ENCODE results near the gene TMEM219. TPM values are rescaled to one million over a fixed set of nuclear protein-coding genes. Genes with fewer than 3 reads are reported as not detected.

Gene TMEM219
- total and polyA plus RNA-seq, 9 of the 15 experiments (the other 6 are each of a cell fraction or from before 2014, with no cell fraction given) = 35.3 to 62.8 (median 55.5) TPM

DNA sequence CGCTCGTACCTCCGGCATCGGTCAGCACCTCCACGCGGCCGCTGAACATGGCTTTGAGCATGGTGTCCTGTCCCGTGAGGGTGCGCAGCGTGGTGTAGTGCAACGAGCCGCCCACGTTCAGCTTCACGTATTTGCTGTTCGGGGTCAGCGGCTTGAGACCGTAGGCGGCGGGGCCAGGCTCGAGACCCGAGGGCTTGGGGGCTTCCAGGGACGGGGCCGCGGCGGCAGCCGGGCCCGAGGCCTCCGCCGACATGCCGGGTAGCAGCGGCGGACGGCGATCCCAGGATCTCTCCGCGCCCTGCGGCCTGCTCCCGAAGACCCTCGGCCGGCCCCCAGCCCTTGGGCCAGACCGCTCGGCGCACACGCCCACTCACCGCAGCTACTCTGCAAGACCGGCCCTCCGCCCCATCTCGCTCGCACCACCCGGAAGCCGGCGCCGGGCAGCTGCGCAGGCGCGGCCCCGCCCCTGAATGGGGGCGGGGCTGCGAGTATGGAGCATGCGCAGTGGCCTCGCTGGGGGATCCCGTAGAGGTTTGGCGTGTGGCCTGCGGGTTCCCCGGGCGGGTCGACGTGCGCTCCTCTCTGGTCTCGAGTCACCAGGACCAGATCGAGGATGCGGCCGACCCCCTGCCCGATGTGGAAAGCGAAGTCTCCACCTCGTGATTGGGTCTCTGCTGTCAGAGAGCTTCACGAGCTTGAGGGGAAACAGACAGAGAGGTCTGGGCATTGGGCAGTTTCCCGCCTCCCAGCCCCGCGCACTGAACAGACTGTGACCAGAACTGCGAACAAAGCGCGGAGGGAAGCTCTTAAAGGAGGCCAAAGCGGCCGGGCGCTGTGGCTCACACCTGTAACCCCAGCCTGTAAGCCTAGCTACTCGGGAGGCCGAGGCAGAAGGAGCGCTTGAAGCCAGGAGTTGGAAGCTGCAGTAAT, 35.8 kb upstream of the TMEM219 start, which contains the start of gene KCTD13 (continued):
- TF ChIP-seq, protein P1, sequence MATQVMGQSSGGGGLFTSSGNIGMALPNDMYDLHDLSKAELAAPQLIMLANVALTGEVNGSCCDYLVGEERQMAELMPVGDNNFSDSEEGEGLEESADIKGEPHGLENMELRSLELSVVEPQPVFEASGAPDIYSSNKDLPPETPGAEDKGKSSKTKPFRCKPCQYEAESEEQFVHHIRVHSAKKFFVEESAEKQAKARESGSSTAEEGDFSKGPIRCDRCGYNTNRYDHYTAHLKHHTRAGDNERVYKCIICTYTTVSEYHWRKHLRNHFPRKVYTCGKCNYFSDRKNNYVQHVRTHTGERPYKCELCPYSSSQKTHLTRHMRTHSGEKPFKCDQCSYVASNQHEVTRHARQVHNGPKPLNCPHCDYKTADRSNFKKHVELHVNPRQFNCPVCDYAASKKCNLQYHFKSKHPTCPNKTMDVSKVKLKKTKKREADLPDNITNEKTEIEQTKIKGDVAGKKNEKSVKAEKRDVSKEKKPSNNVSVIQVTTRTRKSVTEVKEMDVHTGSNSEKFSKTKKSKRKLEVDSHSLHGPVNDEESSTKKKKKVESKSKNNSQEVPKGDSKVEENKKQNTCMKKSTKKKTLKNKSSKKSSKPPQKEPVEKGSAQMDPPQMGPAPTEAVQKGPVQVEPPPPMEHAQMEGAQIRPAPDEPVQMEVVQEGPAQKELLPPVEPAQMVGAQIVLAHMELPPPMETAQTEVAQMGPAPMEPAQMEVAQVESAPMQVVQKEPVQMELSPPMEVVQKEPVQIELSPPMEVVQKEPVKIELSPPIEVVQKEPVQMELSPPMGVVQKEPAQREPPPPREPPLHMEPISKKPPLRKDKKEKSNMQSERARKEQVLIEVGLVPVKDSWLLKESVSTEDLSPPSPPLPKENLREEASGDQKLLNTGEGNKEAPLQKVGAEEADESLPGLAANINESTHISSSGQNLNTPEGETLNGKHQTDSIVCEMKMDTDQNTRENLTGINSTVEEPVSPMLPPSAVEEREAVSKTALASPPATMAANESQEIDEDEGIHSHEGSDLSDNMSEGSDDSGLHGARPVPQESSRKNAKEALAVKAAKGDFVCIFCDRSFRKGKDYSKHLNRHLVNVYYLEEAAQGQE (IDR thresholded peaks at IDR 0.05; ENCODE audit: borderline replicate concordance) = 0 out of 2 replicates have a peak, but pooled peaks have one; percentile 3
- TF ChIP-seq, protein P1 (CRISPR knock-in tag; IDR thresholded peaks at IDR 0.05; ENCODE audit: low read depth) = 0 out of 2 replicates have a peak, but pooled peaks have one; percentile 20
- TF ChIP-seq TAL1 (IDR thresholded peaks at IDR 0.05) = no peak
- no peak for TF ChIP-seq U2AF1 (optimal IDR thresholded peaks at IDR 0.05; ENCODE audit: low read depth, low read length)
- TF ChIP-seq ZNF431 (CRISPR knock-in tag; IDR thresholded peaks at IDR 0.05) = no peak
- TF ChIP-seq TAF1 (IDR thresholded peaks at IDR 0.05; ENCODE audit: control insufficient read depth, extremely low read depth, insufficient read depth, low read length, severe bottlenecking) = peak; percentile 87
- no peak for TF ChIP-seq RFX5 (IDR thresholded peaks at IDR 0.05; ENCODE audit: low read depth, low read length)
- no peak for TF ChIP-seq ZNF41 (CRISPR knock-in tag; conservative IDR thresholded peaks at IDR 0.05)
- no peak for TF ChIP-seq KHSRP (IDR thresholded peaks at IDR 0.05)
- TF ChIP-seq, protein P2, sequence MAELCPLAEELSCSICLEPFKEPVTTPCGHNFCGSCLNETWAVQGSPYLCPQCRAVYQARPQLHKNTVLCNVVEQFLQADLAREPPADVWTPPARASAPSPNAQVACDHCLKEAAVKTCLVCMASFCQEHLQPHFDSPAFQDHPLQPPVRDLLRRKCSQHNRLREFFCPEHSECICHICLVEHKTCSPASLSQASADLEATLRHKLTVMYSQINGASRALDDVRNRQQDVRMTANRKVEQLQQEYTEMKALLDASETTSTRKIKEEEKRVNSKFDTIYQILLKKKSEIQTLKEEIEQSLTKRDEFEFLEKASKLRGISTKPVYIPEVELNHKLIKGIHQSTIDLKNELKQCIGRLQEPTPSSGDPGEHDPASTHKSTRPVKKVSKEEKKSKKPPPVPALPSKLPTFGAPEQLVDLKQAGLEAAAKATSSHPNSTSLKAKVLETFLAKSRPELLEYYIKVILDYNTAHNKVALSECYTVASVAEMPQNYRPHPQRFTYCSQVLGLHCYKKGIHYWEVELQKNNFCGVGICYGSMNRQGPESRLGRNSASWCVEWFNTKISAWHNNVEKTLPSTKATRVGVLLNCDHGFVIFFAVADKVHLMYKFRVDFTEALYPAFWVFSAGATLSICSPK (IDR thresholded peaks at IDR 0.05; ENCODE audit: borderline replicate concordance) = no peak
- no peak for TF ChIP-seq ZNF347 (CRISPR knock-in tag; IDR thresholded peaks at IDR 0.05; ENCODE audit: low read depth)
- peak; percentile 45; the same call in 1 of the 2 replicates for TF ChIP-seq SMAD4 (CRISPR knock-in tag; conservative IDR thresholded peaks at IDR 0.05)
- TF ChIP-seq, protein P3, sequence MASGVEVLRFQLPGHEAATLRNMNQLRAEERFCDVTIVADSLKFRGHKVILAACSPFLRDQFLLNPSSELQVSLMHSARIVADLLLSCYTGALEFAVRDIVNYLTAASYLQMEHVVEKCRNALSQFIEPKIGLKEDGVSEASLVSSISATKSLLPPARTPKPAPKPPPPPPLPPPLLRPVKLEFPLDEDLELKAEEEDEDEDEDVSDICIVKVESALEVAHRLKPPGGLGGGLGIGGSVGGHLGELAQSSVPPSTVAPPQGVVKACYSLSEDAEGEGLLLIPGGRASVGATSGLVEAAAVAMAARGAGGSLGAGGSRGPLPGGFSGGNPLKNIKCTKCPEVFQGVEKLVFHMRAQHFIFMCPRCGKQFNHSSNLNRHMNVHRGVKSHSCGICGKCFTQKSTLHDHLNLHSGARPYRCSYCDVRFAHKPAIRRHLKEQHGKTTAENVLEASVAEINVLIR (CRISPR knock-in tag; IDR thresholded peaks at IDR 0.05) = no peak
- no peak; a peak in 1 of 4 replicates for TF ChIP-seq RAD21 (CRISPR knock-in tag; conservative IDR thresholded peaks at IDR 0.05 in 1 of 2, IDR thresholded peaks at IDR 0.05 in 1 of 2)
- no peak for TF ChIP-seq CCAR2 (IDR thresholded peaks at IDR 0.05; ENCODE audit: low read depth, low read length)
